GM10266 (cell line): ENCODE data around the gene FBN1.

Experiments used
- DNase-seq: peaks from one replicate; pipeline ENCODE4 v3.0.0; 2012; ENCODE audit errors: extremely low spot score
- CTCF ChIP-seq: IDR thresholded peaks from 2 replicates; pipeline ENCODE4 v1.5.1; 2012; ENCODE audit warnings: mild to moderate bottlenecking, low read depth; ENCODE audit not compliant: control insufficient read depth, insufficient read depth; ENCODE audit errors: missing control alignments

FBN1 gene

DNA sequence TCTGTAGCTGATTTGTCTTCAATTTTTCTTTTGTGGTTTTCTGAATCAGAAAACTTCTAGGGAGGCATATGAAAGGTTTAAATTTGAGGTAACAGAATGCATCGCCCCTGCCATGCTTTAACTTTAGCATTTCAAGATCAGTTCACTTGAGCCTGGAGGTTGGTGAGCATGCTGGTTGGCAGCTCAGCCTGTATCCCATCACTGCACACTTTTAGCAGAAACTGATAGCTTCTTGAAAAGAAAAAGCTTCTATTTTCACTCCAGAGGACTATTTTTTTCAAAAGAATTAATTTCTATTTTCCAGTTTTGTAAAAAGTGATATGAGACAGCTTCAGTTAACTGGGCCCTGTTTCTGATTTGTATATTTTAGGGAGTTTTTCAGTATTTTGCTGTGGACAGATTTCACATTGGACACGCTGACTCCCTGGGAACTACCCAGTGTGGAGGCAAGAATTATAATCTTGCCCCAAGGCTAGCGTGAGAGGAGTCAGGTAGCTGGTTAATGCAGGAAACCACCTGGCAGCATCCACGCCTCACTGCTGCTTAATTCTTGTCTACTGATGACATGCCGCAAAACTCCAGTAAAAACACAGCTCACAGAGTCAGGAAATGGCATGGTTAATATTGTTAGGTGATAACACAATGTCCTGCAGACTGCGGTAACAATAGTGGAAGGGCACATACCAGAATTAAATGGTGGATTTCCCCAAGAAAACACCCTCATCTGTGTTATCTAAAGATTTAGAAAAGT, 242.9 kb downstream of the FBN1 start:
- TF ChIP-seq CTCF, result no peak

DNA sequence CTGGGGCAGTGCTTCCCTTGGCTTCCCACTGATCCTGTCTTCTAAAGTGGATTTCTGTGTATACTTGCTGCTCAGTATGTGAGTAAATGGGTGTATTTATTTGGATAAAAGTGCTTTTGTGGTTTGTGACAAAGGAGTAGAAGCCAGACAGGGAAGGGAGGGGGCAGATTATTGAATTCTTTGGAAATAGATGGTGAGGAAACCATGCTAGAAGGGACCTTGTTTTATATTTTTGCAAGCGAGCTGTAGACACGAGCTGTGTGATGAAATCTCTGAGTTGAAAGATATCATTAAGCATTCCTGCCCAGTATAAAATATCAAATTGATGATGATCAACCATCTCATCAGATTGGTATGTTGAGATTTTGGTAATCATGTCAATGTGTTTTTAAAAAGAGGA, 245.4 kb downstream of the FBN1 start:
- DNase-seq, result no peak
- no peak for TF ChIP-seq CTCF

More for the DNA sequence above, 242.9 kb downstream of the FBN1 start:
- no peak for DNase-seq

- DNase-seq, result no peak
- no peak for TF ChIP-seq CTCF
These were observed 247.7 kb downstream of the FBN1 start for GRCh38 chr15:48397841-48398240.

DNA sequence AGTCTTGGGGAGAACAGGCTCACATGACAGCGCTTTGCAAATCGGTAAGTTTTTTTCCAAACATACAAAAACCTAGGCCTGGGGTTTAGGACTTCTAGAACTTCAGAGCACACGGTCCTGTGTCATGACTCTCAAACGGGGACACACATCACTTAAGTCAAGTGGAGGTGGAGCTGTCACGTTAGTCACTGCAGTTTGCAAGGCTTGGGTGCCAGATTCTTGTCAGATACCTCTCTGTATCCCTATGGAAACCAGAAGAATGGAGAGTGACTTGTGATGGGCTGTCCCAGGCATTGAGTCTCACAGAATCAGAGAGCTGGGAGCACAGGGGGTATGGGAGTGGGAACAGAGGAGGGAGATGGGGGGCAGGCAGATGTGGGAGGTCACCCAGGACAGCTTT, 249.5 kb downstream of the FBN1 start:
- no peak for DNase-seq
- no peak for TF ChIP-seq CTCF

DNA sequence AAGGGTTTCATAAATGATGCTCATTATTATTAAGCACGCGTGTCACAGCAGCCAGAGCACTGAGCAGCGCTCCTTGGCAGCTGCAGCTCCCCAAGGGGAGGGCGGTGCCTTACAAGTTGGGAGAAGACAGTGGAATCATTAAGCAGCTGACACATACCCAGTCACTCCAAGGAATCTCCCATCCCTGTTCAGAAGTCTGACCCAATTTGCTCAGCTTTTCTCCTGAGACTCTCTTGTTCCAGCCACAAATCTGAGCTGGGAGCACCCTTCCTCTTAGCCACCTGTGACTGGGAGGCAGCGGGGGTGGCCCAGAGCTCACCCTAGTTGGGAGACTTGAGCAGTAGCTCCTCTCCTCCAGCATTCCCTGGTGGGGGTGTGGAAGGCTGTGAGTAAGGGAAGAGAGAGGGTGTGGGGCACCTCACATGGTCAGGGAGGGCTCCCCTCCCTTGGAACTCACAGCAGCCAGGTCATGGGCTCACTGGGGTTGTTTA, 249.9 kb downstream of the FBN1 start:
- DNase-seq, result no peak
- no peak for TF ChIP-seq CTCF

DNA sequence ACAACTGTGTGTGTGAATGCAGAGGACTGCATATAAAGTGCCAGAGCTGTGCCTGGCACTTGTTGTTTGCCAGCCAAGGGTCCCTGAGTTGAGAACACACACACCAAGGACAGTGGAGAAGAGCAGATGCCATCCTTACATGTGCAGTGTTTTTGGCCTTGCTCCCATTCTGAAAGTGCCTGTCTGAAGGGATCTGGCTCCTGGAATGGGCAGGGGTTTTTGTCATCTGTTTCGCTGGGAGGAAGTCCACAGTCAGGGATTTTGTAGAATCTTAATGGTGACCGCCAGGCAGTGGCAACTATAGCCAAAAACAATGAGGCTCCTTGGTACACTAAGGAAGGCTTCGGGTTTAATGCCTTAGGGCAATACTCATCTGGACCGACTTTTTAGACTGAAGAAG, 250.5 kb downstream of the FBN1 start:
- TF ChIP-seq CTCF, result no peak
- DNase-seq, result no peak

DNA sequence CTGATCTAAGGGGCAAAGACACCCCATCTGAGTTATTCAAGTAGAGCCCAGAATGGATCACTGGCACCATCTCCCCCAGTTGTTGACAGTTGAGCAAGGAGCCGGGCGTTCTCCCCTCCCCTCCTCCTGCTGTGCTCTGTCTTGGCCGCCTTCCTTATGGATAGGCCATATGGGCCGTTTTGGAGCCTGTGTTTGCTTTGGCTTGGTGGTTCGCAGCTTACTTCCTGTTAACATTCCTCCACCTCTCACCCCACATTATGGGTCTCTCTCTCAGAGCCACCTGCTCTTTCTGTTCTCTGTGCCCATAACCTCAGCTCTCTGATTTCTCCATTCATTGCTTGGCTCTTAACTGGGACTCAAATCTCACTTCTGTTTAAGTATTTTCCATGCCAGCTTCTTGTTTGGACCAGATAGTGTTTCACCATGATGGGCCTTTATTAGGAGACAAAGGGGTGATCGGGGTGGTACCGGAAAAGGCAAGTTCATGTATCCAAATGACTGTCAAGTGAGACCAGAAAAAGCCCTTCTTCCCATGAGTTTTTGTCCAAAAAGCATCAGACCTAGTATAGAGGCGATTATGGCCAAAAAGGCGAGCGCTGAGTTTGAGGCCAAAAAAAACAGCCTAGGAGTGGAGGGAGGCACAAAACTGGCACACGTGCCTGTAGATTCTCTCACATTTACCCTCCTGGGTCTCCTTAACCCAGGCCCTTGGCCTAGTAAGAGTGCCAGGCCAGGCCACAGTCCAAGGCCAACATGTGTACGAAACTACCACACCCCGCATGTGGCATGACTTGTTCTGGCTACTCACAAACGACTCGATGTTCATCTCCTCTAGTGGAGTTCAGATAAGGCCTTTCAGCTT, 251.6 kb downstream of the FBN1 start:
- no peak for DNase-seq
- TF ChIP-seq CTCF, result no peak
